ENCODE measurements around the gene CASP6.

GRCh38 chr4:109655396-109655795 lies 47.8 kb downstream of the CASP6 start:
- TF ChIP-seq, protein P1, sequence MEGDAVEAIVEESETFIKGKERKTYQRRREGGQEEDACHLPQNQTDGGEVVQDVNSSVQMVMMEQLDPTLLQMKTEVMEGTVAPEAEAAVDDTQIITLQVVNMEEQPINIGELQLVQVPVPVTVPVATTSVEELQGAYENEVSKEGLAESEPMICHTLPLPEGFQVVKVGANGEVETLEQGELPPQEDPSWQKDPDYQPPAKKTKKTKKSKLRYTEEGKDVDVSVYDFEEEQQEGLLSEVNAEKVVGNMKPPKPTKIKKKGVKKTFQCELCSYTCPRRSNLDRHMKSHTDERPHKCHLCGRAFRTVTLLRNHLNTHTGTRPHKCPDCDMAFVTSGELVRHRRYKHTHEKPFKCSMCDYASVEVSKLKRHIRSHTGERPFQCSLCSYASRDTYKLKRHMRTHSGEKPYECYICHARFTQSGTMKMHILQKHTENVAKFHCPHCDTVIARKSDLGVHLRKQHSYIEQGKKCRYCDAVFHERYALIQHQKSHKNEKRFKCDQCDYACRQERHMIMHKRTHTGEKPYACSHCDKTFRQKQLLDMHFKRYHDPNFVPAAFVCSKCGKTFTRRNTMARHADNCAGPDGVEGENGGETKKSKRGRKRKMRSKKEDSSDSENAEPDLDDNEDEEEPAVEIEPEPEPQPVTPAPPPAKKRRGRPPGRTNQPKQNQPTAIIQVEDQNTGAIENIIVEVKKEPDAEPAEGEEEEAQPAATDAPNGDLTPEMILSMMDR (IDR thresholded peaks at IDR 0.05): no peak
- no peak for TF ChIP-seq POLR2A (IDR thresholded peaks at IDR 0.05)
- TF ChIP-seq POLR2AphosphoS5 (IDR thresholded peaks at IDR 0.05): no peak
